Testis (tissue), 2 donors: ENCODE data around the gene ZNRF4.

Source experiments
- POLR2A ChIP-seq: fragments of 450-650 bp; IDR thresholded peaks from one replicate; pipeline ENCODE4 v1.6.1; 2017; ENCODE audit warnings: antibody characterized with exemption, mild to moderate bottlenecking, moderate library complexity
- TF ChIP-seq, protein P1 (sequence below), 3 experiments: fragments of 450-650 bp in 2 of 3; fragments of 200-600 bp in 1 of 3; sonication (generic) in 1 of 3; IDR thresholded peaks; one replicate each; pipeline ENCODE4 v1.5.1; 2016 to 2019; ENCODE audit warnings: antibody characterized with exemption in 3 of 3, mild to moderate bottlenecking in 2 of 3, moderate library complexity in 1 of 3

DNA sequence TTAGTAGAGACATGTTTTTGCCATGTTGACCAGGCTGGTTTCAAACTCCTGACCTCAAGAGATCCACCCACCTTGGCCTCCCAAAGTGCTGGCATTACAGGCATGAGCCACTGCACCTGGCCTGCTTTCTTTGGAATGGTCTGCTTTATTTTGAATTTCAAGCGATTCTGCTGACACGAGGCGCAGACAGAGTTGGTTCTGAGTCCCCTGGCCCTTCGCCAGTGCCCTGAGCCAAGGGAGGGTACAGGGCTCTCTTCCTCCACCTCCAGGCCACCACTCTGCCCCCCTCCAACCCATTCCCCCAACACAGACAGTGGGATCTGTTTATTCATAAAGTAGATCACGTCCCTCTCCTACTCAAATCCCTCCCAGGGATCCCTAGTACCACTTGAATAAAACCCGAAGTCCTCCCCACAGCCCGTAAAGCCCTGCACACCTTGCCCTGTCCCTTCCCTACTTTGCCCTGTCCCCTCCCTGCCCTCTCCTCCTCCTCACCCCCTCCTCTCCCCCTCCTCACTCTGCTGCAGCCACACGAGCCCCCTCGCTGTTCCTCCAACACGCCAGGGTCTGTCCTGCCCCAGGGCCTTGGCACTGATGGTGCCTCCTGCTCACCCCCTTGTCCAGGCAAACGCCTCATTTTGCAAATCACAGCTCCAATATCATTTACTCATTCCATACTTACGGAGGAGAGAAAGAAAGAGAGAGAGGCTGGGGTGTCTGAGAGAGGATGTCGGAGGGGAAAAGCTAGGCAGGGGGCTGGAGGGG lies 22.4 kb downstream of the ZNRF4 start:
- TF ChIP-seq, protein P1, sequence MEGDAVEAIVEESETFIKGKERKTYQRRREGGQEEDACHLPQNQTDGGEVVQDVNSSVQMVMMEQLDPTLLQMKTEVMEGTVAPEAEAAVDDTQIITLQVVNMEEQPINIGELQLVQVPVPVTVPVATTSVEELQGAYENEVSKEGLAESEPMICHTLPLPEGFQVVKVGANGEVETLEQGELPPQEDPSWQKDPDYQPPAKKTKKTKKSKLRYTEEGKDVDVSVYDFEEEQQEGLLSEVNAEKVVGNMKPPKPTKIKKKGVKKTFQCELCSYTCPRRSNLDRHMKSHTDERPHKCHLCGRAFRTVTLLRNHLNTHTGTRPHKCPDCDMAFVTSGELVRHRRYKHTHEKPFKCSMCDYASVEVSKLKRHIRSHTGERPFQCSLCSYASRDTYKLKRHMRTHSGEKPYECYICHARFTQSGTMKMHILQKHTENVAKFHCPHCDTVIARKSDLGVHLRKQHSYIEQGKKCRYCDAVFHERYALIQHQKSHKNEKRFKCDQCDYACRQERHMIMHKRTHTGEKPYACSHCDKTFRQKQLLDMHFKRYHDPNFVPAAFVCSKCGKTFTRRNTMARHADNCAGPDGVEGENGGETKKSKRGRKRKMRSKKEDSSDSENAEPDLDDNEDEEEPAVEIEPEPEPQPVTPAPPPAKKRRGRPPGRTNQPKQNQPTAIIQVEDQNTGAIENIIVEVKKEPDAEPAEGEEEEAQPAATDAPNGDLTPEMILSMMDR (IDR thresholded peaks at IDR 0.05) = no peak
- no peak for TF ChIP-seq POLR2A
